Hepatocyte (in vitro differentiated cells): ENCODE results near the gene LRIG3.

Source experiments
- EZH2 ChIP-seq: fragments of 200-600 bp; sonication (generic); IDR thresholded peaks from 2 replicates; pipeline ENCODE4 v1.6.1; 2016; ENCODE audit warnings: antibody characterized with exemption, mild to moderate bottlenecking, borderline replicate concordance
- EZH2phosphoT487 ChIP-seq: fragments of 200-600 bp; sonication (generic); IDR thresholded peaks from one replicate; pipeline ENCODE4 v1.6.1; 2018; ENCODE audit warnings: antibody characterized with exemption, mild to moderate bottlenecking, low read depth, moderate library complexity; ENCODE audit not compliant: unreplicated experiment, severe bottlenecking
- TF ChIP-seq, protein P1 (sequence below): fragments of 200-600 bp; sonication (generic); IDR thresholded peaks from 2 replicates; pipeline ENCODE4 v1.5.1; 2016; ENCODE audit warnings: antibody characterized with exemption, mild to moderate bottlenecking; ENCODE audit not compliant: poor library complexity

DNA sequence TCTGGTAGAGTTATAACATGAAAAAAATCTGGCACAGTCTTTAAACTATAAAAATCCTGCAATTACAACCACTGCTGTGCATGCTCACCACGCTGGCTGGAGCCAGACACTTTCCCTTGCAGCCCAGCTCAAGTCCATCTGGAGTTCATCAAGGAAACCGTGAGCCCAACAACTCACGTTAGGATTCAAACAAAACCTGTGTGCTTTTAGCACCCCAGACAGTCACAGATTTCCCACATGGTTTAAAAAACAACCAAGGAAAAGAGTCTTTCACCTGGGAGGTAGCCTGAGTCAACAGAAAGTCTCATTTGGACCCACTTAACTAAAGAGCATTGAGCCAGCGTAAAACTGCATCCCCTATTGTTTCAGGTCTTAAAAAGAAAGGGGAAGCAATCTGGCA lies 4.7 kb downstream of the LRIG3 start:
- TF ChIP-seq EZH2: no peak
- TF ChIP-seq, protein P1, sequence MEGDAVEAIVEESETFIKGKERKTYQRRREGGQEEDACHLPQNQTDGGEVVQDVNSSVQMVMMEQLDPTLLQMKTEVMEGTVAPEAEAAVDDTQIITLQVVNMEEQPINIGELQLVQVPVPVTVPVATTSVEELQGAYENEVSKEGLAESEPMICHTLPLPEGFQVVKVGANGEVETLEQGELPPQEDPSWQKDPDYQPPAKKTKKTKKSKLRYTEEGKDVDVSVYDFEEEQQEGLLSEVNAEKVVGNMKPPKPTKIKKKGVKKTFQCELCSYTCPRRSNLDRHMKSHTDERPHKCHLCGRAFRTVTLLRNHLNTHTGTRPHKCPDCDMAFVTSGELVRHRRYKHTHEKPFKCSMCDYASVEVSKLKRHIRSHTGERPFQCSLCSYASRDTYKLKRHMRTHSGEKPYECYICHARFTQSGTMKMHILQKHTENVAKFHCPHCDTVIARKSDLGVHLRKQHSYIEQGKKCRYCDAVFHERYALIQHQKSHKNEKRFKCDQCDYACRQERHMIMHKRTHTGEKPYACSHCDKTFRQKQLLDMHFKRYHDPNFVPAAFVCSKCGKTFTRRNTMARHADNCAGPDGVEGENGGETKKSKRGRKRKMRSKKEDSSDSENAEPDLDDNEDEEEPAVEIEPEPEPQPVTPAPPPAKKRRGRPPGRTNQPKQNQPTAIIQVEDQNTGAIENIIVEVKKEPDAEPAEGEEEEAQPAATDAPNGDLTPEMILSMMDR: no peak
- TF ChIP-seq EZH2phosphoT487: no peak
